ENCODE results near the gene WDR43.

WDR43 gene

DNA sequence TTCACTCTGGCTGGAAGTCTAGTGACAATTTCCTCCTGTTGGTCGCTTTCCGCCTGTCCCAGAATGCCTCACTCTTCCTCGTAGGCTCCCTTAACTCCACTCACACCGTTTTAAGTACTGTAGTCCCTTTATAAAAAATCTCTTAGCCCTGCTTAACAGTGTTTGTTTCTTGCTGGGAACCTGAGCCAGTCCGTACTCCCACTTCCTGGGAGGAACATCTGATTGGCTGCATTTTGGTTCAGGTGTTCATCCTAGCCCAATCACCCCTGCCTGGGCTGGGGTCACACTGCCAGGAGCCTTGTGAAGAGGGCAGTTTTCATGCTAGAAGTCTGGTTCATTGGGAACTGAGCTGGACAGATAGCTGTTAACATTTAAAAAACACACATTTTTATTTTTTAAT, 61.0 kb downstream of the WDR43 start:
- TF ChIP-seq, protein P1, sequence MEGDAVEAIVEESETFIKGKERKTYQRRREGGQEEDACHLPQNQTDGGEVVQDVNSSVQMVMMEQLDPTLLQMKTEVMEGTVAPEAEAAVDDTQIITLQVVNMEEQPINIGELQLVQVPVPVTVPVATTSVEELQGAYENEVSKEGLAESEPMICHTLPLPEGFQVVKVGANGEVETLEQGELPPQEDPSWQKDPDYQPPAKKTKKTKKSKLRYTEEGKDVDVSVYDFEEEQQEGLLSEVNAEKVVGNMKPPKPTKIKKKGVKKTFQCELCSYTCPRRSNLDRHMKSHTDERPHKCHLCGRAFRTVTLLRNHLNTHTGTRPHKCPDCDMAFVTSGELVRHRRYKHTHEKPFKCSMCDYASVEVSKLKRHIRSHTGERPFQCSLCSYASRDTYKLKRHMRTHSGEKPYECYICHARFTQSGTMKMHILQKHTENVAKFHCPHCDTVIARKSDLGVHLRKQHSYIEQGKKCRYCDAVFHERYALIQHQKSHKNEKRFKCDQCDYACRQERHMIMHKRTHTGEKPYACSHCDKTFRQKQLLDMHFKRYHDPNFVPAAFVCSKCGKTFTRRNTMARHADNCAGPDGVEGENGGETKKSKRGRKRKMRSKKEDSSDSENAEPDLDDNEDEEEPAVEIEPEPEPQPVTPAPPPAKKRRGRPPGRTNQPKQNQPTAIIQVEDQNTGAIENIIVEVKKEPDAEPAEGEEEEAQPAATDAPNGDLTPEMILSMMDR (conservative IDR thresholded peaks at IDR 0.05; ENCODE audit: control insufficient read depth, insufficient read depth, low read depth, low read length): no peak

DNA sequence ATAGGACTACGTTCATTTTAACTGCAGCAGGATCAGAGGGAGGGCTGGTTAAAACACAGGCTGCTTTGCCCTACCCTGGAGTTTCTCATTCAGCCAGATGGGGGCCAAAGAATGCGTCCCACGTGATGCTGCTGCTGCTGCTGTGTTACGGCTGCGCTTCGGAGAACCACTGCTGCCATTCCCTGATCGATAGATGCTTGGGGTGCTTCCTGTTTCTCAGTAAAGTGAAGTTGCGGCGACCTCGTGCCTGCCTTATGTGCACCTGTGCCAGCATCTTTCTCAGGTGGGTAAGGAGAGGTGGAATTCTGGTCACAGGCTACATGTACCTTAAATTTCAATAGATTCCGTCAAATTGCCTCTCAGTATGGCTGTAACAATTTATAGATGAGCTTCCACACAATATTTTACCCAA, 62.0 kb downstream of the WDR43 start:
- peak overlapping the region; percentile 10 for H3K4me3 ChIP-seq (ENCODE audit: control insufficient read depth, low read depth, low read length)
- DNase-seq (ENCODE audit: low read depth): peak; percentile 41
- TF ChIP-seq, protein P1 (conservative IDR thresholded peaks at IDR 0.05; ENCODE audit: control insufficient read depth, insufficient read depth, low read depth, low read length): peak; percentile 43

More for the DNA sequence above, 61.0 kb downstream of the WDR43 start:
- no peak overlapping the region for H3K4me3 ChIP-seq (ENCODE audit: control insufficient read depth, low read depth, low read length)
- DNase-seq (ENCODE audit: low read depth): no peak

DNA sequence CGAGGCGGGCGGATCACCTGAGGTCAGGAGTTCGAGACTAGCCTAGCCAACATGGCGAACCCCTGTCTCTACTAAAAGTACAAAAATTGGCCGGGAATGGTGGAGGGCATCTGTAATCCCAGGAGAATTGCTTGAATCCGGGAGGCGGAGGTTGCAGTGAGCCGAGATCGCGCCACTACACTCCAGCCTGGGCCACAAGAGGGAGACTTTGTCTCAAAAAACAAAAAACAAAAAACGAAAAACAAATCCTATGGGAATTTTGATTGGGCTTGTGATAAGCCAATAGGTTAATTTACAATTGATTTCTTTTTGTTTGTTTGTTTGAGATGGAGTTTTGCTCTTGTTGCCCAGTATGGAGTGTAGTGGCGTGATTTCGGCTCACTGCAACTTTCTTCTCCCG, 62.4 kb downstream of the WDR43 start:
- no peak overlapping the region for H3K4me3 ChIP-seq (ENCODE audit: control insufficient read depth, low read depth, low read length)
- TF ChIP-seq, protein P1 (conservative IDR thresholded peaks at IDR 0.05; ENCODE audit: control insufficient read depth, insufficient read depth, low read depth, low read length): peak; percentile 39
- peak; percentile 39 for DNase-seq (ENCODE audit: low read depth)

DNA sequence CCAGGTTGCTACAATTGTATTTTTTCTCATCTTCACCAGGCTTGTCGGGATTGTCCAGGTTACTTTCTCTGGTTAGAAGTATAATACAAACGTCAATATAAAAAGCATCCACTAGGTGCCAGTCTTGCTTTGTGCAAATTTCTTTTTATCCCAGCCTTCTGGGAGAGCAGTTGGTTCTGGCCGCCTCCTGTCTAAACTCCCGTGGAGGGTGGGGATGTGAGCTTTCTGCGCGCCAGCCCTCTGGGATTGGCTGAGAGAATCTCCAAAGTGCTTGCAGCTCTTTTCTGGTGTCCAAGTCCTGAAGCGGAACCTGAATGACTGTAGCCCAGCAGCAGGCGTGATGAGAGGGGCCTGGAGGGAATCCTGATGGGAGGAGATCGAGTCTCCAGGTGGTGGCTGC, 64.2 kb downstream of the WDR43 start:
- TF ChIP-seq, protein P1 (conservative IDR thresholded peaks at IDR 0.05; ENCODE audit: control insufficient read depth, insufficient read depth, low read depth, low read length): peak; percentile 61
- peak; percentile 78 for DNase-seq (ENCODE audit: low read depth)

DNA sequence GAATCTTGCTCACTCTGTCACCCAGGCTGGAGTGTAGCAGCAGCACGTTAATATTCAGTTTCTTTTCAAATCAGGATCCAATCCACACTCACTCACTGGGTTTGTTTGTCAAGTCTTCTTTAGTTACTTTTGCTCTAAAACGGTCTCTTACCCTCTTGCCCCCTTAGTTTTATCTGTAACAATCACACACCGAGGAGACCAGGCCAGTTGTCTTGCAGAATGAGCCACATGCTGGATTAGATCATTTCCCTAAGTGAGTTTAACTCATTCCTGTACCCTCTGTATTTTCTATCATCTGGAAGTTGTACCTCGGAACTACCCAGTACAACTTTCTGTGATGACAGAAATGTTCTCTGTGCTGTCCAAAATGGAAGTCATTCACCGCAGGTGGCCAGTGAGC, 65.9 kb downstream of the WDR43 start:
- TF ChIP-seq, protein P1 (conservative IDR thresholded peaks at IDR 0.05; ENCODE audit: control insufficient read depth, insufficient read depth, low read depth, low read length): no peak
- DNase-seq (ENCODE audit: low read depth): no peak
- H3K4me3 ChIP-seq (ENCODE audit: control insufficient read depth, low read depth, low read length): no peak overlapping the region

More for the DNA sequence above, 64.2 kb downstream of the WDR43 start:
- H3K4me3 ChIP-seq (ENCODE audit: control insufficient read depth, low read depth, low read length): no peak overlapping the region

DNA sequence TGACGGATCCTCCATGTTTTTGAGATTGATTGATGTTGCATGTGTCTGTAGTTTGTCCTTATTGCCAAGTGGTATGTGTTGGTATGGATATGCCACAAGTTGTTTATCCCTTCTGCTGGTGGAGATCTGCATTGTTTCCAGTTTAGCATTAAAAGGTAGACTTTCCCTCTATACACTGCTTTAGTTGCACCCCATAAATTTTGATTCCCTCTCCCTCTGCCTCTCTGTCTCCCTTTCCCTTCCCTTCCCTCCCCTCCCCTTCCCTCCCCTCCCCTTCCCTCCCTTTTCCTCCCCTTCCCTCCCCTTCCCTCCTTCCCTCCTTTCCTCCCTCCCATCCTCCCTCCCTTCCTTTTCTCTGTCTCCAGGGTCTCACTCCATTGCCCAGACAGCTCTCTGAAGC, 68.0 kb downstream of the WDR43 start:
- TF ChIP-seq, protein P1 (conservative IDR thresholded peaks at IDR 0.05; ENCODE audit: control insufficient read depth, insufficient read depth, low read depth, low read length): no peak
- no peak overlapping the region for H3K4me3 ChIP-seq (ENCODE audit: control insufficient read depth, low read depth, low read length)
- DNase-seq (ENCODE audit: low read depth): no peak
